H9 (cell line): Measurements from ENCODE around the gene DUSP21. TPM values are rescaled to one million over a fixed set of nuclear protein-coding genes. Genes with fewer than 3 reads are reported as not detected.

Experiments used
- DNase-seq: peaks from one replicate; pipeline ENCODE4 v3.0.0-alpha.2; 2017
- H2AFZ ChIP-seq: one replicate; pipeline ENCODE4 v1.6.1; 2013; ENCODE audit warnings: mild to moderate bottlenecking, low read length, control low read depth, moderate library complexity
- H2AK5ac ChIP-seq: 2 replicates; pipeline ENCODE4 v1.6.1; 2013; ENCODE audit warnings: low read length, control low read depth, mixed read lengths; ENCODE audit not compliant: insufficient read length
- H2BK120ac ChIP-seq: one replicate; pipeline ENCODE4 v1.6.1; 2013; ENCODE audit warnings: low read depth, mild to moderate bottlenecking, low read length, control low read depth, inconsistent platforms; ENCODE audit not compliant: poor library complexity, severe bottlenecking
- H2BK12ac ChIP-seq: 2 replicates; pipeline ENCODE4 v1.6.1; 2013; ENCODE audit warnings: low read length, control low read depth, mixed read lengths, low read depth; ENCODE audit not compliant: insufficient read length
- H2BK15ac ChIP-seq: 2 replicates; pipeline ENCODE4 v1.6.1; 2013; ENCODE audit warnings: low read depth, low read length, control low read depth
- H2BK20ac ChIP-seq: one replicate; pipeline ENCODE4 v1.6.1; 2013; ENCODE audit warnings: low read depth, mild to moderate bottlenecking, low read length, control low read depth, inconsistent platforms; ENCODE audit not compliant: poor library complexity, severe bottlenecking
- H2BK5ac ChIP-seq: 2 replicates; pipeline ENCODE4 v1.6.1; 2013; ENCODE audit warnings: low read length, control low read depth, mixed read lengths; ENCODE audit not compliant: insufficient read length
- H3K14ac ChIP-seq: 2 replicates; pipeline ENCODE4 v1.6.1; 2013; ENCODE audit warnings: low read length, control low read depth; ENCODE audit not compliant: insufficient read depth
- H3K18ac ChIP-seq: 2 replicates; pipeline ENCODE4 v1.6.1; 2013; ENCODE audit warnings: low read depth, mild to moderate bottlenecking, mixed read lengths, low read length, control low read depth; ENCODE audit not compliant: insufficient read length
- H3K23ac ChIP-seq: 2 replicates; pipeline ENCODE4 v1.6.1; 2013; ENCODE audit warnings: low read length, control low read depth, mixed read lengths, low read depth; ENCODE audit not compliant: insufficient read length
- H3K23me2 ChIP-seq: 2 replicates; pipeline ENCODE4 v1.6.1; 2013; ENCODE audit warnings: low read depth, mild to moderate bottlenecking, mixed read lengths, low read length, control low read depth; ENCODE audit not compliant: insufficient read length, poor library complexity, severe bottlenecking
- H3K27ac ChIP-seq: 2 replicates; pipeline ENCODE4 v1.5.1; 2013; ENCODE audit warnings: low read length, control low read depth, mixed read lengths, low read depth; ENCODE audit not compliant: insufficient read length
- H3K27me3 ChIP-seq: 2 replicates; pipeline ENCODE4 v1.6.1; 2013; ENCODE audit warnings: low read length, control low read depth, inconsistent platforms; ENCODE audit not compliant: insufficient read depth
- H3K4ac ChIP-seq: 2 replicates; pipeline ENCODE4 v1.6.1; 2013; ENCODE audit warnings: low read depth, mild to moderate bottlenecking, control low read depth, inconsistent platforms, low read length, moderate library complexity
- H3K4me1 ChIP-seq: 2 replicates; pipeline ENCODE4 v1.6.1; 2013; ENCODE audit warnings: low read length, control low read depth, inconsistent platforms; ENCODE audit not compliant: insufficient read depth
- H3K4me2 ChIP-seq: 2 replicates; pipeline ENCODE4 v1.6.1; 2013; ENCODE audit warnings: low read length, control low read depth, mixed read lengths; ENCODE audit not compliant: insufficient read length, insufficient read depth
- H3K56ac ChIP-seq: 2 replicates; pipeline ENCODE4 v1.6.1; 2013; ENCODE audit warnings: low read depth, mild to moderate bottlenecking, mixed read lengths, low read length, control low read depth; ENCODE audit not compliant: insufficient read length
- H3K79me1 ChIP-seq: 2 replicates; pipeline ENCODE4 v1.6.1; 2013; ENCODE audit warnings: low read depth, mild to moderate bottlenecking, moderate library complexity, low read length, control low read depth, inconsistent platforms; ENCODE audit not compliant: insufficient read depth, poor library complexity, severe bottlenecking
- H3K79me2 ChIP-seq: 2 replicates; pipeline ENCODE4 v1.6.1; 2013; ENCODE audit warnings: low read length, control low read depth, inconsistent platforms; ENCODE audit not compliant: insufficient read depth
- H3K9ac ChIP-seq: 2 replicates; pipeline ENCODE4 v1.6.1; 2013; ENCODE audit warnings: low read length, control low read depth, mixed read lengths; ENCODE audit not compliant: insufficient read length; ENCODE audit errors: extremely low read depth
- H3K9me3 ChIP-seq: one replicate; pipeline ENCODE4 v1.6.1; 2013; ENCODE audit warnings: low read depth, low read length, inconsistent platforms; ENCODE audit not compliant: control insufficient read depth
- H3T11ph ChIP-seq: one replicate; pipeline ENCODE4 v1.6.1; 2013; ENCODE audit warnings: mild to moderate bottlenecking, low read length, control low read depth, inconsistent platforms
- H4K20me1 ChIP-seq: one replicate; pipeline ENCODE4 v1.6.1; 2013; ENCODE audit not compliant: control insufficient read depth, insufficient read length, insufficient read depth
- H4K5ac ChIP-seq: 2 replicates; pipeline ENCODE4 v1.6.1; 2013; ENCODE audit warnings: low read depth, mild to moderate bottlenecking, mixed read lengths, low read length, control low read depth; ENCODE audit not compliant: insufficient read length
- H4K8ac ChIP-seq: replicated peaks from 2 replicates; pipeline ENCODE4 v1.6.1; 2013; ENCODE audit warnings: low read length, control low read depth, mixed read lengths, low read depth; ENCODE audit not compliant: insufficient read length
- H4K91ac ChIP-seq: 2 replicates; pipeline ENCODE4 v1.6.1; 2013; ENCODE audit warnings: low read depth, mild to moderate bottlenecking, moderate library complexity, mixed read lengths, low read length, control low read depth; ENCODE audit not compliant: insufficient read length
- H3K27ac Mint-ChIP-seq, 3 experiments: 2 replicates in 2 of 3; 3 replicates in 1 of 3; pipeline ENCODE4 v1.8.0; 2020 to 2021; ENCODE audit warnings: mixed read lengths in 3 of 3, mild to moderate bottlenecking in 1 of 3, moderate library complexity in 1 of 3
- H3K27me3 Mint-ChIP-seq: 2 replicates; pipeline ENCODE4 v1.8.0; 2021; ENCODE audit warnings: low read depth, mild to moderate bottlenecking, moderate library complexity, mixed read lengths
- H3K36me3 Mint-ChIP-seq, 3 experiments: 2 replicates in 2 of 3; 3 replicates in 1 of 3; pipeline ENCODE4 v1.8.0; 2020 to 2021; ENCODE audit warnings: low read depth in 3 of 3, mixed read lengths in 3 of 3; ENCODE audit not compliant: insufficient read depth in 1 of 3
- H3K4me1 Mint-ChIP-seq, 2 experiments: 2 replicates each; pipeline ENCODE4 v1.8.0; 2020; ENCODE audit warnings: mixed read lengths in 2 of 2
- H3K4me3 Mint-ChIP-seq, 2 experiments: 2 replicates in 1 of 2; 3 replicates in 1 of 2; pipeline ENCODE4 v1.8.0; 2020 to 2021; ENCODE audit warnings: mild to moderate bottlenecking in 2 of 2, mixed read lengths in 2 of 2, moderate library complexity in 1 of 2
- H3K9me3 Mint-ChIP-seq, 2 experiments: 2 replicates in 1 of 2; 3 replicates in 1 of 2; pipeline ENCODE4 v1.8.0; 2020; ENCODE audit warnings: mild to moderate bottlenecking in 2 of 2, mixed read lengths in 2 of 2, moderate library complexity in 1 of 2
- CTCF ChIP-seq: fragments of 200-600 bp; sonication (generic); conservative IDR thresholded peaks from 3 replicates; pipeline ENCODE4 v1.8.0; 2021; ENCODE audit warnings: antibody characterized with exemption, mild to moderate bottlenecking
- WGBS: extraction: QIAGEN DNeasy Blood & Tissue Kit; methylation state at CpG from one replicate; pipeline ENCODE4 v1.1.7; 2013; ENCODE audit warnings: missing lambda C conversion rate, low lambda C conversion rate, mixed read lengths; ENCODE audit not compliant: insufficient read length; ENCODE audit errors: extremely low coverage; 5-methylcytosine and 5-hydroxymethylcytosine counted together
- total RNA-seq: library from RNA; stranded (reverse); gene quantifications from 2 replicates; pipeline ENCODE4 v1.2.1, GENCODE V29; 2021

Gene DUSP21
- total RNA-seq, 1 experiment from 2014 or later: not detected

GRCh38 chrX:44884944-44885343 is 41.1 kb downstream of the DUSP21 start:
- Histone ChIP-seq H3K79me1 (no peaks in the 10 kb centered on the region), H3K18ac (no peak overlapping the region), H3K23ac (no peak overlapping the region), H2BK5ac (no peak overlapping the region), H2BK15ac (no peak overlapping the region), H3K4me1 (no peaks in the 10 kb centered on the region), H3K56ac (no peak overlapping the region), H2BK12ac (no peak overlapping the region), H4K8ac (no peak overlapping the region), H3K9ac (no peak overlapping the region), H3K14ac (no peak overlapping the region), H2AFZ (no peak overlapping the region), H2BK20ac (no peak overlapping the region), H3K4ac (no peak overlapping the region), H3K27me3 (no peaks in the 10 kb centered on the region), H2AK5ac (no peak overlapping the region), H3T11ph (no peak overlapping the region), H3K27ac (no peak overlapping the region), H3K4me2 (no peak overlapping the region), H4K20me1 (no peaks in the 10 kb centered on the region), H3K79me2 (peaks cover 17% of the 10 kb centered on the region; the same call in 1 of the 2 replicates), H4K91ac (no peak overlapping the region), H3K9me3 (peaks cover 8% of the 10 kb centered on the region), H4K5ac (no peak overlapping the region), H2BK120ac (no peak overlapping the region), H3K23me2 (no peaks in the 10 kb centered on the region)
- H3K9me3 Mint-ChIP-seq: peaks cover 53 to 71% of the 10 kb centered on the region in 2 experiments
- no peak for TF ChIP-seq CTCF
- 0 out of 4 replicates have a peak, but pooled peaks cover 0 to 3% of the 10 kb centered on the region in 2 experiments for H3K4me1 Mint-ChIP-seq
- no peak overlapping the region for H3K4me3 Mint-ChIP-seq
- H3K36me3 Mint-ChIP-seq: peaks cover 3 to 9% (median 4%) of the 10 kb centered on the region in 3 experiments; a peak in 6 of 7 replicates
- no peaks in the 10 kb centered on the region for H3K27me3 Mint-ChIP-seq
- no peak for DNase-seq
- WGBS: no CpG with 5 or more reads among the region's 4 CpGs
- H3K27ac Mint-ChIP-seq: no peak overlapping the region
